CD4-positive, alpha-beta memory T cell (primary cell): ENCODE data around the gene ABHD15. TPM values are rescaled to one million over a fixed set of nuclear protein-coding genes. Genes with fewer than 3 reads are reported as not detected.

Experiments used
- CTCF ChIA-PET: fragments of 350-600 bp; sonication (Branson Sonifier 250); formaldehyde crosslinking; loops from one replicate; lab custom pipeline; 2021; ENCODE audit warnings: inconsistent platforms; ENCODE audit not compliant: partially characterized antibody; lab: Charles Lee
- POLR2A ChIA-PET: fragments of 350-600 bp; sonication (Branson Sonifier 250); formaldehyde crosslinking; loops from one replicate; lab custom pipeline; 2021; ENCODE audit not compliant: partially characterized antibody; lab: Charles Lee
- DNase-seq, 5 donors: peaks; one replicate each; pipeline versions ENCODE4 v3.0.0 to v3.0.0-alpha.2; 2020 to 2022; ENCODE audit warnings: mixed read lengths in 1 of 5
- H3K27ac ChIP-seq: one replicate; pipeline ENCODE4 v1.7.0; 2013; ENCODE audit warnings: low read depth, low read length
- H3K27me3 ChIP-seq: 2 replicates; pipeline ENCODE4 v1.7.0; 2013; ENCODE audit warnings: mild to moderate bottlenecking, low read length, moderate library complexity; ENCODE audit not compliant: insufficient read depth
- H3K36me3 ChIP-seq: 2 replicates; pipeline ENCODE4 v1.7.0; 2013; ENCODE audit warnings: mild to moderate bottlenecking, low read length, moderate library complexity; ENCODE audit not compliant: insufficient read depth
- H3K4me1 ChIP-seq: 2 replicates; pipeline ENCODE4 v1.7.0; 2013; ENCODE audit warnings: mild to moderate bottlenecking, low read length, moderate library complexity; ENCODE audit not compliant: insufficient read depth
- H3K4me3 ChIP-seq, 2 donors: one replicate each; pipeline ENCODE4 v1.7.0; 2013; ENCODE audit warnings: low read length in 2 of 2, mild to moderate bottlenecking in 1 of 2
- H3K9me3 ChIP-seq, 2 donors: one replicate each; pipeline ENCODE4 v1.7.0; 2013; ENCODE audit warnings: low read length in 2 of 2, control low read depth in 1 of 2; ENCODE audit not compliant: control insufficient read depth in 1 of 2
- H3K27ac Mint-ChIP-seq, 7 donors: one replicate each; pipeline ENCODE4 v1.8.0; 2020 to 2021; ENCODE audit warnings: mixed read lengths in 7 of 7, mild to moderate bottlenecking in 6 of 7, inconsistent platforms in 3 of 7, moderate library complexity in 3 of 7
- H3K27me3 Mint-ChIP-seq, 2 donors: one replicate each; pipeline ENCODE4 v1.8.0; 2020 to 2021; ENCODE audit warnings: mixed read lengths in 2 of 2
- H3K36me3 Mint-ChIP-seq, 2 donors: one replicate each; pipeline ENCODE4 v1.8.0; 2020 to 2021; ENCODE audit warnings: mixed read lengths in 2 of 2, inconsistent platforms in 1 of 2, mild to moderate bottlenecking in 1 of 2
- H3K4me1 Mint-ChIP-seq, 4 donors: one replicate each; pipeline ENCODE4 v1.8.0; 2020 to 2021; ENCODE audit warnings: mixed read lengths in 4 of 4, mild to moderate bottlenecking in 1 of 4
- H3K4me3 Mint-ChIP-seq, 8 donors: one replicate each; pipeline ENCODE4 v1.8.0; 2020 to 2021; ENCODE audit warnings: mixed read lengths in 8 of 8, mild to moderate bottlenecking in 7 of 8, moderate library complexity in 6 of 8, inconsistent platforms in 3 of 8
- H3K9me3 Mint-ChIP-seq, 8 donors: one replicate each; pipeline ENCODE4 v1.8.0; 2020 to 2021; ENCODE audit warnings: mixed read lengths in 8 of 8, mild to moderate bottlenecking in 5 of 8, inconsistent platforms in 3 of 8, moderate library complexity in 1 of 8
- intact Hi-C: fragments of 100-400 bp; cut with micrococcal nuclease; formaldehyde crosslinking; loops from one replicate; pipeline ENCODE4 v1.15.1; 2023
- polyA plus RNA-seq, 2 donors: library from polyadenylated mRNA; unstranded; fragments of 300-500 nt; fragmentation: Illumina TruSeq; gene quantifications; one replicate each; pipeline ENCODE4 v1.2.3, GENCODE V29; 2021
- total RNA-seq, 2 experiments: library from RNA; stranded (reverse); gene quantifications; one replicate each; pipeline ENCODE4 v1.2.3, GENCODE V29; 2021

Gene ABHD15, protein sequence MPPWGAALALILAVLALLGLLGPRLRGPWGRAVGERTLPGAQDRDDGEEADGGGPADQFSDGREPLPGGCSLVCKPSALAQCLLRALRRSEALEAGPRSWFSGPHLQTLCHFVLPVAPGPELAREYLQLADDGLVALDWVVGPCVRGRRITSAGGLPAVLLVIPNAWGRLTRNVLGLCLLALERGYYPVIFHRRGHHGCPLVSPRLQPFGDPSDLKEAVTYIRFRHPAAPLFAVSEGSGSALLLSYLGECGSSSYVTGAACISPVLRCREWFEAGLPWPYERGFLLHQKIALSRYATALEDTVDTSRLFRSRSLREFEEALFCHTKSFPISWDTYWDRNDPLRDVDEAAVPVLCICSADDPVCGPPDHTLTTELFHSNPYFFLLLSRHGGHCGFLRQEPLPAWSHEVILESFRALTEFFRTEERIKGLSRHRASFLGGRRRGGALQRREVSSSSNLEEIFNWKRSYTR
- 10 to 100 TPM; 18.1 to 18.8 TPM for total RNA-seq
- 10 to 100 TPM in 1 of 2 donors, 1 to 10 TPM in 1; 8.2 to 13.5 TPM for polyA plus RNA-seq

DNA sequence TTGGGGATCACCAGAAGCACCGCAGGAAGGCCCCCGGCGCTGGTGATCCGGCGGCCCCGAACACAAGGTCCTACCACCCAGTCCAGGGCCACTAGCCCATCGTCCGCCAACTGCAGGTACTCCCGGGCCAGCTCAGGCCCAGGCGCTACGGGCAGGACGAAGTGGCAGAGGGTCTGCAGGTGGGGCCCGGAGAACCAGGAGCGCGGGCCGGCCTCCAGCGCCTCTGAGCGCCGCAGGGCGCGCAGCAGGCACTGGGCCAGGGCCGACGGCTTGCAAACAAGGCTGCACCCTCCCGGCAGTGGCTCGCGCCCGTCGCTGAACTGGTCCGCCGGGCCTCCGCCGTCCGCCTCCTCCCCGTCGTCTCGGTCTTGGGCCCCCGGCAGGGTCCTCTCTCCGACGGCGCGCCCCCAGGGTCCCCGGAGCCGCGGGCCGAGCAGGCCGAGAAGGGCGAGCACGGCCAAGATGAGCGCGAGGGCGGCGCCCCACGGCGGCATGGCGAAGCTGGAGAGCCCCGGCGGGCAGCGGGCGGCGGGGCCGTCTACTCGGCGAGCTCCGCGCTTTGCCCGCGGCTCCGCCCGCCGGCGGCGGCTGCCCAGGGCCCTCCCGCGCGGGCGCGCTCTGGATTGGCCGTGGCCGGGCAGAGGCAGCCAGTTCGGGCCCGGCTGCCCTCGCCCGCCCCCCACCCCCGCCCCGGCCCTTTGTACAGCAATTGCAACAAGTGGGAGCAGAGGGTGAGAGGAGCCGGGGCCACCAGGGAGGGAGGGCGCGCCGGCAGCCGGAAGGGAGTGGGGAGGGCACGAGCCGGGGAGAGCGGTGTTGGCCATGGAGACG lies at the start of gene ABHD15:
TSS of gene ABHD15 (minus strand) at position 565 of the 831 bp plus-strand sequence. CDS start at position 494, 71 bp downstream.
- Histone ChIP-seq H3K27me3 (no peaks in the 10 kb centered on the region), H3K9me3 (no peaks in the 10 kb centered on the region), H3K27ac (peak within 1 kb of the TSS; percentile 61), H3K4me3 (peak within 1 kb of the TSS; percentile 58 to 83), H3K36me3 (peaks cover 5% of the 10 kb centered on the region), H3K4me1 (peaks cover 35% of the 10 kb centered on the region)
- DNase-seq, result peak; percentile 58 to 74 (median 61)
- ChIA-PET POLR2A (interaction anchor here (0.6 to 10.2 kb wide), 25 partner anchors 10 to 1257 kb away, joined by 3 to 119 read pairs (median 5); partner anchors contain the start of genes ANKRD13B, CRLF3, GIT1 and NUFIP2), CTCF (interaction anchor here (1.0 to 28.5 kb wide), 5 partner anchors 11 to 197 kb away, joined by 4 to 523 read pairs (median 13); partner anchors contain the start of genes ANKRD13B and CORO6)
- Mint-ChIP-seq H3K9me3 (no peaks in the 10 kb centered on the region), H3K4me1 (peaks cover 30 to 69% (median 46%) of the 10 kb centered on the region in 4 donors), H3K4me3 (peak within 1 kb of the TSS; percentile 92 to 98 (median 96)), H3K27ac (peak within 1 kb of the TSS; percentile 87 to 98 (median 93)), H3K36me3 (peaks cover 6 to 18% of the 10 kb centered on the region in 2 donors), H3K27me3 (no peaks in the 10 kb centered on the region)
- intact Hi-C loops, result loop anchor here (5.0 kb wide), 2 partner anchors 196 to 274 kb away; partner anchors contain the start of gene NUFIP2

DNA sequence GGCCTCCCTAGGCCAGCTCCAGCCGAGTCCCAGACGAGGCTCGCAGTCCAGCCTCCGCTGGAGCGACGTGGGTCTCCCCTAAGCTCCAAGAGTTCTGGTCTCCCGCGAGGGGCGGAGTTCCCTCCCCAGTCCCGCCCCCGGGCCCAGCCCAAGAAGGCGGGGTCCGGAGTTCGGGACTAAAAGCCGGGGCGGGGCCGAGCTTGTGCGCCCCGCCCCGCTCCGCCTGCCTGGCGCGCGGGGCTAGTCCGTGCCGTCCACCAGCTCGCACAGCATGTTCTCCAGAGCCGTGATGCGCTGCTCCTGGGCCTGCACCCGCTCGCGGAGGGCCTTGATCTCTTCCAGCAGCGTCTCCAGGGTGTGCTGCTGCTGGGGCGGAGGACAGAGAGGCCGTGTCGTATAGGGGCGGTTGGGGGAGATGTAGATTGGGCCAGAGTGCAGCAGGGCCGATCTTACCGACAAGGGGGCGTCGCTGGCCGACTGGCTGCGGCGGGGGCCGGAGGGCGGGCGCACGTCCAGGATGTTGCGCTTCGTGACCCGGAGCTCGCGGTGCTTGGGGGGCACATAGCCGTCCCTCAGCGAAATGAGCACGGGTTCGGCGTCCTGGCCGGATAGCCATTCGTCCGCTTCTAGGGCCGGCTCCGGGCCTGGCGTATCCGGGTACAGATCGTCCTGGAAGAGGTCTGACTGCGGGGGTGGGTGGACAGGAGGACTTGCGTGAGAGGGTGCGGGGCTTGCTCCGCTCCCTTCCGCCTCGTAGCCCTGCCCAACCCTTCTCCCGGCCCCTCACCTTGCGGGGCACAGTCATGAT lies 48.9 kb upstream of the ABHD15 start:
- Histone ChIP-seq H3K4me3 (peak overlapping the region; percentile 89 to 92), H3K27me3 (no peaks in the 10 kb centered on the region), H3K27ac (peak overlapping the region; percentile 47), H3K36me3 (no peaks in the 10 kb centered on the region), H3K9me3 (no peaks in the 10 kb centered on the region), H3K4me1 (peaks cover 57% of the 10 kb centered on the region)
- DNase-seq, result peak; percentile 82 to 86 (median 84)
- Mint-ChIP-seq H3K9me3 (no peaks in the 10 kb centered on the region), H3K27ac (peak overlapping the region; percentile 83 to 97 (median 92)), H3K4me1 (peaks cover 17 to 41% (median 29%) of the 10 kb centered on the region in 4 donors), H3K36me3 (peaks cover 0 to 1% of the 10 kb centered on the region in 2 donors), H3K4me3 (peak overlapping the region; percentile 88 to 94 (median 92)), H3K27me3 (no peaks in the 10 kb centered on the region)
- intact Hi-C loops, result loop anchor here (1.0 to 10.0 kb wide), 3 partner anchors 26 to 479 kb away; partner anchors contain the start of genes GIT1 and TP53I13
- ChIA-PET CTCF (interaction anchor here (0.6 to 22.5 kb wide), 22 partner anchors 9 to 316 kb away, joined by 3 to 523 read pairs (median 3); partner anchors contain the start of genes ABHD15, ANKRD13B and TP53I13), POLR2A (interaction anchor here (0.7 to 6.9 kb wide), 19 partner anchors 9 to 896 kb away, joined by 3 to 127 read pairs (median 4); partner anchors contain the start of genes ABHD15, ANKRD13B, BLMH and GIT1)

DNA sequence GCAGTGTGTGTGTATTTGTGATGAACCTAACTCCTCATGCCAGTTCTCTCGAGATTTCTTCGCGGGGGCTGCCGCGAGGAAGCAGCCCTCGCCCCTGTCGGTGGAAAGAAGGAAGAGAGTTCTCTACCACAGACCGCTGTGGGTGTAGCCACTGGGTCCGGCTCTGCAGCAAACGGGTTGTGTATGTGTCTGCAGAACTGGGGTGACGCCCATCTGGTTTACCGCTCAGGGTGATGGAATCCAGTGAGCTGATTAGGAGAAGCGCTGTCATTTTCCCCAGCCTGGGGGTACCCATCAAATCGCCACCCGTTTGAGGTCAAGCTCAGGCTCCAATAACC lies 48.2 kb upstream of the ABHD15 start:
- Mint-ChIP-seq H3K27me3 (no peaks in the 10 kb centered on the region), H3K36me3 (peaks cover 0 to 1% of the 10 kb centered on the region in 2 donors), H3K9me3 (no peaks in the 10 kb centered on the region), H3K4me3 (peak overlapping the region; percentile 88 to 94 (median 92)), H3K27ac (peak overlapping the region; percentile 83 to 97 (median 92)), H3K4me1 (peaks cover 17 to 41% (median 29%) of the 10 kb centered on the region in 4 donors)
- ChIA-PET POLR2A (interaction anchor here (0.7 to 6.9 kb wide), 15 partner anchors 10 to 895 kb away, joined by 3 to 127 read pairs (median 6); partner anchors contain the start of genes ABHD15, ANKRD13B, GIT1 and NUFIP2), CTCF (interaction anchor here (0.6 to 22.5 kb wide), 15 partner anchors 8 to 316 kb away, joined by 3 to 523 read pairs (median 3); partner anchors contain the start of genes ABHD15, ANKRD13B and TP53I13)
- intact Hi-C loops, result loop anchor here (1.0 to 10.0 kb wide), 3 partner anchors 26 to 480 kb away; partner anchors contain the start of genes GIT1 and TP53I13
- Histone ChIP-seq H3K4me3 (peak overlapping the region; percentile 89 to 92), H3K36me3 (no peaks in the 10 kb centered on the region), H3K27me3 (no peaks in the 10 kb centered on the region), H3K4me1 (peaks cover 57% of the 10 kb centered on the region), H3K27ac (peak overlapping the region; percentile 47), H3K9me3 (no peaks in the 10 kb centered on the region)
- DNase-seq, result peak; percentile 79 to 88 (median 84)

DNA sequence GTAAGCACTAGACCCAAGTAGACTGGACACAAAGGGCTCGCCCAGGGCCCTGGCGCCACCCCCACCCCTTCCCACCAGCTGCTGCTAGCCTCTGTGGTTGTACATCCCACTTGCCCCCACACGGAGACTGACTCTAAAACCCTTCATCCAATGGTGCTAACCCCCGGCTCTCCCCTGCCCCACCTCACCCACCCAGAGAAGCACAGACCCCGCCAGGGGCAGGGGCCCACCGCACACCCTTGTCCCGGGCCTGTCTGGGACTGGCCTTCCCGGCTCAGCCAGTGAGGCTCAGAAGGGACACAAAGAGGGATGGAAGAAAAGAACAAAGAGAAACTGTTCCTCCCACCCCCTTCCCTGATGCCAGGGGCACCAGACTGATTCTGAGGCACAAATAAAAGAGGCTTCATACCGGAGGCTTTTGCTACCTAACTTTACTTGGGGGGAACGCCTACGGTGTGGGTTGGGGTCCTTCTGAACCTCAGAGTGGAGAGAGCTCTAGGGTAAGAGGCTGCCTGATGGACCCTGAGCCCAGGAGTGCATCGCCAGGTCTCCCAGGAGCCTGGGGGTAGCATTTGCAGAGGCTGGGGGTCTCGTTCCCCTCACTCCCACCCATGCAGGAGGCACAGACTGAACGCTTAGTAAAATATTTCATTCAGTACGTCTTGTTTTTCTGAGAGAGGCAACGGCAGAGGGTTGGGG lies 47.7 kb upstream of the ABHD15 start:
- Mint-ChIP-seq H3K4me3 (peak overlapping the region; percentile 88 to 94 (median 92)), H3K27me3 (no peaks in the 10 kb centered on the region), H3K27ac (peak overlapping the region; percentile 83 to 97 (median 92)), H3K36me3 (peaks cover 0 to 1% of the 10 kb centered on the region in 2 donors), H3K9me3 (no peaks in the 10 kb centered on the region), H3K4me1 (peaks cover 17 to 41% (median 29%) of the 10 kb centered on the region in 4 donors)
- ChIA-PET POLR2A (interaction anchor here (0.7 to 6.9 kb wide), 17 partner anchors 10 to 895 kb away, joined by 3 to 127 read pairs (median 6); partner anchors contain the start of genes ABHD15, ANKRD13B, GIT1 and NUFIP2), CTCF (interaction anchor here (0.8 to 22.5 kb wide), 10 partner anchors 7 to 244 kb away, joined by 3 to 523 read pairs (median 5); partner anchors contain the start of genes ABHD15, ANKRD13B and TP53I13)
- DNase-seq, result peak in 1 of 5 donors; percentile 13
- intact Hi-C loops, result loop anchor here (1.0 to 10.0 kb wide), 3 partner anchors 25 to 480 kb away; partner anchors contain the start of genes GIT1 and TP53I13
- peaks cover 57% of the 10 kb centered on the region for H3K4me1 ChIP-seq
- H3K9me3 ChIP-seq, result no peaks in the 10 kb centered on the region
- H3K27ac ChIP-seq, result peak overlapping the region; percentile 47
- no peaks in the 10 kb centered on the region for H3K27me3 ChIP-seq
- H3K4me3 ChIP-seq, result peak overlapping the region; percentile 89 to 92
- H3K36me3 ChIP-seq, result no peaks in the 10 kb centered on the region

DNA sequence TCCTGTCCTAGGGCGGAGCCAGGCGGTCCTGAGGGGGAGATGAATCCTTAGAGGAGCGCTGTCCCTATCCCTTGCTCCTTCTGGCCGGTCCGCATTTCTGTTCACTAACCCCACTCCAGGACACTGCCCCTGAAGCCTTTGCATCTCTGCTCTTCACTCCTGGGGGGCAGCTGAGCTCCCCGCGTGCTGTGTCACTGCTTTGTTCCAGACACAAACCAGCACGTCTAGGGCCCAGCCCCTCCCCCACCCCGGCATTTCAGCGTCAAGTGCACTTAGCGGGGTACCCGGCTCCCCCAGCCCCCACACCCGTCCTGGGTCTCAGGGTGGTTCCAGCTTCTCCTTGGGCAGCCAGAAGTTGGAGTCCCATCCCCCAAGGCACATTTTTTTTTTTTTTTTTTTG lies 47.0 kb upstream of the ABHD15 start:
- peak overlapping the region in 1 of 7 donors; percentile 83 for H3K27ac Mint-ChIP-seq
- DNase-seq, result no peak
- Histone ChIP-seq H3K4me3 (peak overlapping the region; percentile 44 to 57), H3K36me3 (no peaks in the 10 kb centered on the region), H3K9me3 (no peaks in the 10 kb centered on the region), H3K27ac (no peak overlapping the region), H3K4me1 (peaks cover 57% of the 10 kb centered on the region), H3K27me3 (no peaks in the 10 kb centered on the region)
- H3K36me3 Mint-ChIP-seq, result peaks cover 0 to 1% of the 10 kb centered on the region in 2 donors
- H3K9me3 Mint-ChIP-seq, result no peaks in the 10 kb centered on the region
- H3K4me1 Mint-ChIP-seq, result peaks cover 17 to 41% (median 30%) of the 10 kb centered on the region in 4 donors
- CTCF ChIA-PET, result interaction anchor here (1.0 to 22.5 kb wide), 11 partner anchors 13 to 862 kb away, joined by 3 to 523 read pairs (median 5); partner anchors contain the start of genes ABHD15, ANKRD13B and TP53I13
- POLR2A ChIA-PET, result interaction anchor here (0.8 to 6.9 kb wide), 11 partner anchors 9 to 316 kb away, joined by 3 to 127 read pairs (median 9); partner anchors contain the start of genes ANKRD13B, GIT1 and SSH2
- H3K27me3 Mint-ChIP-seq, result no peaks in the 10 kb centered on the region
- peak overlapping the region; percentile 53 to 91 (median 66) for H3K4me3 Mint-ChIP-seq
- intact Hi-C loops, result loop anchor here (1.0 to 10.0 kb wide), 2 partner anchors 34 to 481 kb away; no protein-coding TSS in a partner anchor
